Muscle of arm (tissue), 12 donors: Measurements from ENCODE around the gene CAPNS1. TPM values are rescaled to one million over a fixed set of nuclear protein-coding genes. Genes with fewer than 3 reads are reported as not detected.
A peak's percentile ranks its signal among the peaks of the same experiment; 100 is the strongest.
"Not testable (repeated sequence)": the region's sequence is repeated elsewhere in the genome, so short reads cannot be mapped to it uniquely, and the experiment has no call there.

Source experiments
- DNase-seq: peaks from one replicate; pipeline ENCODE4 v3.0.0-alpha.2; 2013
- polyA plus RNA-seq, 12 donors: library from polyadenylated mRNA; unstranded; fragments of 120-200 nt; gene quantifications; one replicate each; pipeline ENCODE4 v1.2.1, GENCODE V29; 2013; ENCODE audit not compliant: insufficient read length in 12 of 12

The CAPNS1 gene
- polyA plus RNA-seq, 12 donors = 277 to 639 (median 505) TPM; not detected in 1

DNA sequence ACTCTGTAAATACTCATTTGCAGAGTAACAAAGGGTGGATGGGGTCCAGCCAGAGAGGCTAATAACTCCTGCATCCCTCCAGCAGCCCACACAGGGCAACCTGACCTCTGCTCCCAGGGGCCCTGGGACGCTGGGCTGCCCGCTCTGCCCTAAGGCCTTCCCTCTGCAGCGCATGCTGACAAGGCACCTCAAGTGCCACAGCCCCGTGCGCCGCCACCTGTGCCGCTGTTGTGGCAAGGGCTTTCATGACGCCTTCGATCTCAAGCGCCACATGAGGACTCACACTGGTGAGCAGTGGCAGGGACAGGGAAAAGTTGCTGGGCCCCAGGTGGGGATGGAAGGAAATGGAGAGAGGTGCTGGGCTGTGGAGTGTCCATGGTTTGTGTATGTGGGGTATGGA lies 27.2 kb upstream of the CAPNS1 start:
- DNase-seq = no peak

DNA sequence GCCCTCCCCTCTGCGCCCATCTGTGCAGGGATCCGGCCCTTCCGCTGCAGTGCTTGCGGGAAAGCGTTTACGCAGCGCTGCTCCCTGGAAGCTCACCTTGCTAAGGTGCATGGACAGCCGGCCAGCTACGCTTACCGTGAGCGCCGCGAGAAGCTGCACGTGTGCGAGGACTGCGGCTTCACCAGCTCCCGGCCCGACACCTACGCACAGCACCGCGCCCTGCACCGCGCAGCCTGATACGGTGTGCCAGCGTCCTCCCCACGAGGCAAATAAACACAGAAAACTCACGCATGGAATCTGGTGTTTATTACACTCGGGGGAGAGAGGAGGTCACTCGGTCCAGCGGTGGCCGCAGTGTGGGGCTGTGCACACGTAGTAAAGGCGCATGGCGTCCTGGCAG lies 26.4 kb upstream of the CAPNS1 start:
- DNase-seq = no peak

GRCh38 chr19:36113894-36114720 lies 25.8 kb upstream of the CAPNS1 start:
- DNase-seq = peak; percentile 36

DNA sequence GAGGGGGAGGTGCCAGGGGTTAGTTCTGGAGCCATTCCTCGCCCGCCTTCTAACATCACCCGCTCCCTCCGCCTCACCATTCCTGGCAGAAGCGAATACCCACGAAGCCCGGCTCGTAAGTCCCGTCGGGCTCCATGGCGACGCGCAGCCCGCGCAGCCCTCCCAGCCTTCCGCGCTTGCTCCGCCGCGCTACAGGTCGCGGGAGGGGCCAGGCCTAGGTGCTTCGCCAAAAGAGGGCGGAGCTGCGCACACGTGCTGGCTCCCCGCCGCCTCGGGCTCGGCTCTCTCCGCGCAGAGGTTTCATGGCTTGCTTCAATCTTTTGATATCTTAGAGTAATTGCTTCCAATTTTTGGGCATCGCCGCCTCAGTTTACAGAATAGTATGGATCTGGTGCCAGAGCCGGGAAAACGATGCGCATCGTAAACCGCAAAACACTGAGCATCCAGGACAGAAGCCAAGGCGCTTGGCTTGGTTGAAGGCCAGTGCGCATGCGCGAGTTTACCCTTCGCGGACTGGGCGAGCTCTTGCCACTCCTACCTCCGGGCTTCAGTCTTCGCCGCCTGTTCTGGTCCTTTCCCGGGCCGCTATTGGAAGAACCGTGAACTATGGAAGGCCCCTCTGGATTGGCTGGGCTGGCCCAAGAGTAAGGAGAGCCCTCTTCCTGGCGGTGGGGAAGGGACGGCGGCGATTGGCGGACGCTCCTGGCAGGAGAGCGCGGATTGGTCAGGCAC lies 25.0 kb upstream of the CAPNS1 start, which contains the start of gene POLR2I:
Gene POLR2I (minus strand): TSS at position 155 of the 732 bp plus-strand sequence. CDS start 19 bp downstream, at position 136.
- peak; percentile 99 for DNase-seq

GRCh38 chr19:36115453-36116343 lies 24.2 kb upstream of the CAPNS1 start, which contains the start of gene TBCB:
TBCB (plus strand) TSS chr19:36115468; CDS start chr19:36115561, 93 bp downstream.
- DNase-seq = no peak

GRCh38 chr19:36116344-36116637 lies 23.6 kb upstream of the CAPNS1 start:
- no peak for DNase-seq

- DNase-seq = no peak
These were observed 19.5 kb upstream of the CAPNS1 start for GRCh38 chr19:36120092-36120983.

- DNase-seq = no peak
These were observed 18.9 kb upstream of the CAPNS1 start for GRCh38 chr19:36120984-36121358.

DNA sequence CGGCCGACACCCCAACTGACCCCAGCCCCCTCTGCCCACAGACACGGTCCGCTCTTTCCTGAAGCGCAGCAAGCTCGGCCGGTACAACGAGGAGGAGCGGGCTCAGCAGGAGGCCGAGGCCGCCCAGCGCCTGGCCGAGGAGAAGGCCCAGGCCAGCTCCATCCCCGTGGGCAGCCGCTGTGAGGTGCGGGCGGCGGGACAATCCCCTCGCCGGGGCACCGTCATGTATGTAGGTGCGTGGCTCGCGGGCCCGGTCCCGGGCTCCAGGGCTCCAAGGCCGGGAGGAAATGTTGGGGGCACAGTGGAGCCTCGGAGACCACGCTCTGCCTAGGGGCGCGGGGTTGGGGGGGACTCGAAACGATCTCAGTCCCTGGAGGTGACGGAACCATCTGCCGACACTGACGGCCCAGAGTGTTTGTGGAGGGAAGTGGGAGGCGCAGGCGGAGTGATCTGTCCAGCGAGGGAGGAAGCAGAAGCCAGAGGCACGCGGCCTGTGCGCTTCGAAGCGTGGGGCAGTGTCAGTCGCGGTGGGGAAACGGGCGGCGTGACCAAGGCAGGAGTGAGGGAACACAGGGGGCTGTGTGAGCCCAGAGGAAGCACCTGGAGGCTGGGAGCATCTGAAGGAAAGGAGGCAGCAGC lies 18.3 kb upstream of the CAPNS1 start:
- no peak for DNase-seq

DNA sequence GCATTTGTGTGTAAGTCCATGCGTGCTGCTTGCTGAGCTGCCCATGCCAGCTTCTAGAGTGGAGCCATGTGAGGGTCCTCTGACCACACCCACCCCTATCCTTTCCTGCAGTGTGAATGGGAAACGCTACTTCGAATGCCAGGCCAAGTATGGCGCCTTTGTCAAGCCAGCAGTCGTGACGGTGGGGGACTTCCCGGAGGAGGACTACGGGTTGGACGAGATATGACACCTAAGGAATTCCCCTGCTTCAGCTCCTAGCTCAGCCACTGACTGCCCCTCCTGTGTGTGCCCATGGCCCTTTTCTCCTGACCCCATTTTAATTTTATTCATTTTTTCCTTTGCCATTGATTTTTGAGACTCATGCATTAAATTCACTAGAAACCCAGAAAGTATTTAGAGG lies 14.3 kb upstream of the CAPNS1 start:
- no peak for DNase-seq

DNA sequence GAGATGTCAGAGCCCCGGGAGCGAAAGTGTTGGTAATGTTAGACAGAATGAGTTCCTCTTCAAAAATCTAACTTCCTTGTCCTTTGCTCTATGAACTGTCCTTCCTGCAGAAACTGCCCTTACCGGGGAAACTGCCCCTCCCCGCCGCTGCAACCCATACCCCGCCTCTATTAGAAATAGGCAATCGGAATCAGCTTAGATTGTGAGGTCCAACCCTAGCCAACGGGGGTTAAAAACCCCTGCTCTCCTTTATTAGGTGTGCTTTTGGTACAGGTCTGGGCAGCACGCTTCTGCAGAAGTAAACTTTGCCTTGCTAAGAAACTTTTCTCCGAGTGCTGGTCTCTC lies 11.5 kb upstream of the CAPNS1 start:
- no peak for DNase-seq

GRCh38 chr19:36131221-36131620 lies 8.6 kb upstream of the CAPNS1 start:
- not testable (repeated sequence) for DNase-seq

- not testable (repeated sequence) for DNase-seq
These were observed 5.0 kb upstream of the CAPNS1 start for GRCh38 chr19:36134867-36135266.

- no peak for DNase-seq
These were observed 2.7 kb upstream of the CAPNS1 start for GRCh38 chr19:36136964-36137686.

DNA sequence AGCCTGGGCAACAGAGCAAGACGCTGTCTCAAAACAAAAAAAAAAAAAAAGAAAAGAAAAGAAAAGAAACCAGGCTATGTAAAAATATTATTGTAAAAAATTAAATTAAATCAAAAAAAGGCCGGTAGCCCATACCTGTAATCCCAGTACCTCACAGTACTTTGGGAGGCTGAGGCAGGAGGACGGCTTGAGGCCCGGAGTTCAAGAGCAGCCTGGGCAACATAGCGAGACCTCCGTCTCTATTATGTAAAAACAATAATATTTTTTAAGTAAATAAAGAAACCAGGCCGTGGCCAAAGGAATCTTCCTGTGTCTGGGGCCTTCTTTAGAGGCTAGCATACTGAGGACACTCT lies 770 bp upstream of the CAPNS1 start:
- DNase-seq = no peak

- peak; percentile 60 for DNase-seq
These were observed 605 bp downstream of the CAPNS1 start for GRCh38 chr19:36140304-36141038.

DNA sequence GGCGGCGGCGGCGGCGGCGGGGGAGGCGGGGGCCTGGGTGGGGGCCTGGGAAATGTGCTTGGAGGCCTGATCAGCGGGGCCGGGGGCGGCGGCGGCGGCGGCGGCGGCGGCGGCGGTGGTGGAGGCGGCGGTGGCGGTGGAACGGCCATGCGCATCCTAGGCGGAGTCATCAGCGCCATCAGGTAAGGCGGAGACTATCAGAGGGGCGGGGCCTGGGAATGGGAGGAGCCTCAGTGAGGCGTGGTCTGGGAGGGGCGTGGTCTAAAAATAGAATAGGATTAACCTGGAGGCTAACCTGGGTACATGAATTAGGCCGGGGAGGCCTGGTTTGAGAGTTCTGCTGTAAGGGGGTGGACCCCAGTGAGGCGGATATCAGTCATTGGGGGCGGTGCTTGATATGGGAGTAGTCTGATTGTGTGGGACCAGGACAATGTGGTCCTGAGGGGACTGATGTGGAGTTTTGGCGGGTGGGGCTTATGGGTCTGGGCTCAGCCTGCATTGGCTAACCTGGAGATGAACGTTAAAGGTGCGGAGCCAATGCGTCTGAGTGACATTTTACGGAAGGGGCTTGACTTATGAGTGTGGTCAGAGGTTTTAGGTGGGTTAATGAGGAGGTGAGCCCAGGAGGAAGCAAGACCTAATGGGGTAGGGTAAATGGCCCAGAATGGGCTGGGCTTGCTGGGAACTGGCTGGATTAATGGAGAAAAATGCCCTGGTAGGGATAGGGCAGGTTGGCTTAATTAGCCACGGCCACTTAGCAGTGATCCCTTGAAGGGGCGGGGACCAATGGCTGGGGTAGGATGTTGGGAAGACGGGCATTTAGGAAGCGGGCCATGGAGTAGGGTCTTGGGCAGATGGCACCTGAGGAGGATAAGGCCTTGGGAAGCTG lies 1.4 kb downstream of the CAPNS1 start:
- peak; percentile 76 for DNase-seq

DNA sequence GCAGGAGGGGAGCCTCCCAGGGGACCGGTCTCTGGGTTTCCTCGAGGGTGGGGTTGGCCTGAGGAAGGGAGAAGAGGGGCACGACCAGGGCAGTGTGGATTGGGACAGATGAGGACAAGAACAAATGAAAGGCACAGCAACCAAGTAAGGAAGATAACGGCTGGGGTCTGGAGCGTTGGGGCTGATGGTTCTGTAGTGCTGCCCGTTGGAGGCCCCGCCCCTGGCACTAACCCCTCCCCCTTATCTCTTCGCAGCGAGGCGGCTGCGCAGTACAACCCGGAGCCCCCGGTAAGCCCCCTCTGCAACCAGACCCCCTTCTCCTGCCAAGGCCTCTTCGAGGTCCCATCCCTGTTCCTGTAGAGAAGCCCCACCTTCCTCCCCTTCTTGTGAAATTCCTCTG lies 2.2 kb downstream of the CAPNS1 start:
- no peak for DNase-seq
